T follicular helper cell (primary cell): Measurements from ENCODE around the gene AKR1C4.
"Not testable (repeated sequence)": the region's sequence is repeated elsewhere in the genome, so short reads cannot be mapped to it uniquely, and the experiment has no call there.

Source experiments
- DNase-seq: peaks from one replicate; pipeline ENCODE4 v3.0.0-alpha.2; 2020; ENCODE audit warnings: low read depth
- total RNA-seq, 2 experiments: gene quantifications; one replicate each; lab custom pipeline; 2026; lab: John Stamatoyannopoulos, UW

AKR1C4 gene
- 0 reads per million in 2 experiments for total RNA-seq

DNA sequence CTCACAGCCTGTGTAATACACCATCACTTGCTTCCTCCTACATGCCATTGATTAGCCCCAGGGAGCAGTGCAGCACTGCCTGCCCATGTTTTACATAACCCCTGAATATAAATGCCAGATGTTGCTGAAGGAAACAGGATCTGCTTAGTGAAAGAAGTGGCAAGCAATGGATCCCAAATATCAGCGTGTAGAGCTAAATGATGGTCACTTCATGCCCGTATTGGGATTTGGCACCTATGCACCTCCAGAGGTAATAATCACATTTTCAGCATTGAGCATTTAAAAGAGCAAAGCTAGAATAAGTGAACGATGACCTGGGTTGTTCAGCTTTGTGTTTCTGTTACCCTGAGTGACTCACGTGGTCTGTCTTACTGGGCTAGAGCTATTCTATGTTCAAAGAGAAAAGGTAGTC lies at the start of gene AKR1C4:
AKR1C4 (plus strand) TSS at position 136 of the 412 bp plus-strand sequence; CDS start at position 167, 31 bp downstream.
- no peak for DNase-seq

DNA sequence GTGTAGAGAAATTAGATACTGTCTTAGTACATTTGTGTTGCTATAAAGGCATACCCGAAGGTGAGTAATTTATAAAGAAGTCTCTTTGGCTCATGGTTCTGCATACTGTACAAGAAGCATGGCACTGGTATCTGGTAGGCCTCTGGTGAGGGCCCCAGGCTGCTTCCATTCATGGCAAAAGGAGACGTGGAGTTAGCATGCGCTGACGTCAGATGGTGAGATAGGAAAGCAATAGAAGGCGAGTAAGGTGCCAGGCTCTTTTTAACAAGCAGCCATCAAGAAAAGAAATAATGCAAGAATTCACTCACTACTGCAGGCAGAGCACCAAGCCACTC lies 49.8 kb upstream of the AKR1C4 start:
- no peak for DNase-seq

DNA sequence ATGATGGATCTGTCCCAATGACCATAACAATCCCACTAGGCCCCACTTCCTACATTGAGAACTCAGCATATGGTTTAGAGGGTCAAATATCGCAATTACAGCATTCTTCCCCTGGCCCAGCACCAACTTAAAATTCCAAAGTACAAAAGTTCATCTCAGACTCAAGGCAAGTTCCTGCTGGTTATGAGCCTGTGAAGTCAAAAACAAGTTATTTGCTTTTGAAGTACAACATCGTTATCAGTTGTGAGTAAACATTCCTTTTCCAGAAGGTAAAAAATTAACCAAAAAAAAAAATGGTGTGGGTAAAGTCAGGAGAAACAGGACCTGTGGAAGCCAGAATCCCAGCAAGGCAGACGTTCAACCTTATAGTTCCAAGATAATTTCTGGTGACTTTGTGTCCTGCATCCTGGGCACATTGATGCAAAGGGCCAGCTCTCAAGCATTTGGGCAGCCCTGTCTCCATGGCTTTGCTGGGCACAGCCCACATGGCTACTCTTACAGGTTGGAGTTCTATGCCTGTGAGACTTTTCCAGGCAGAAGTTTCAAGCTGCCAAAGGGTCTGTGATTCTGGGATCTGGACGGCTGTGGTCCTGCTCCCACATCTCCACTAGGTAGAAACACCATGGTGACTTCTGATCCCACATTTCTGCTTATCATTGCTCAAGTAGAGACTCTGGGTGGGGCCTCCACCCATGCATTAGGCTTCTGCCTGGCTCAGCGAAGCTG lies 49.2 kb upstream of the AKR1C4 start:
- no peak for DNase-seq

DNA sequence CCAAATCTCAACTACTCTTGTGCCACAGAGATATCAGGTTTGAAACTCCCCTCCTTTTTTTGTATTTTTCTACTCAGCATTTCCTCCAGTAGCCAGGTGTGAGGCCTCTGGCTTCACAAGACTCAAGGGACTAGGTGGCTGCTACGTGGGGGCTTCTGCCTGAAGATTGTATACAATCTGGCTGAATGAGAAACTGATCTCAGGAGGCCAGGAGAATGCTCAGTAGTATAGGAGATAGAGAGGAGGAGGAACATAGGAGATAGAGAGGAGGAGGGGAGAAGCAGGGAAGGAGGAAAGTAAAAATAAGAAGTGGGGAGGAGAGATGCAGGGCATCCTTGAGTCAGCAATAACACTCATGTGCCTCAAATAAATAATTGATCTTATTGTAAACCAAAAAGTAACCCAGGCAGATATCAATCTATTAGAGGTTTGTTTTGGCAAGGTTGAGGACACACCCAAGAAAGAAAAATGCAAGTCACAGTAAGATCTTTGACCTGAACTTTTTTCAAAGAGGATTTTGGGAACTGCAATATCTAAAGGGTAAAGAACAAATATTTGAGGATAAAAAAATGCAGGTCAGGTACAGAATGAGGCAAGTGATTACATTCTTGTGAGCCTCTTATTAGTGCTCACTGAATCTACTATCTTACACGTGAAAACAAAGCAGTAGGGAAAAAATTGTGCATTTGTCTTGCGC lies 48.5 kb upstream of the AKR1C4 start:
- DNase-seq, result no peak

DNA sequence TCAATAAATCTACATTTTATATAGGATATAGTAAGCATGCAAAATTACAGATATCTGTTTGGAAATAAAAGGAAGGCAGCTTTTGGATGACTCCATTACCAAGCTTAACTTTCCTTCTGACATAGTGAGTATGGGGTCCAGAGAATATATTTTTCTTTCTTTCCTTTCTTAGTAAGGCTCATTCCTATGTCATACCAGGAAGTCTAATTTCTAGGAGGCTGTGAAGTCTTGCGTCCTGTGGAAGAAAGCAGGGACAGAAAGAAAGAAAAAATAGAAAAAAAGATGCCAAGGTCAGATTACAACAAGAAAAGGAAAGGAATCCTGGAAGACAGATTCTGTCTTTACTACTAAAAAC lies 48.0 kb upstream of the AKR1C4 start:
- DNase-seq, result no peak

DNA sequence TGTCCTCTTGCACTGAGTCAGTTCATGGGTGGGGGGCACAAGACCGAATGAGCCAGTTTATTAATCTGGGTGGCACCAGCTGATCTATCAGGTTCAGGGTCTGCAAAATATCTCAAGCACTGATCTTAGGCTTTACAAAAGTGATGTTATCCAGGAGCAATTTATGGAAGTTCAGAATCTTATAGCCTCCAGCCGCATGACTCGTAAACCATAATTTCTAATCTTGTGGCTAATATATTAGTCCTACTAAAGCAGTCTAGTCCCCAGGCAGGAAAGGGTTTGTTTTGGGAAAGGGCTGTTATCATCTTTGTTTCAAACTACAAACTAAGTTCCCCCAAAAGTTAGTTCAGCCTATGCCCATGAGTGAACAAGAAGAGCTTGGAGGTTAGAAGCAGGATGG lies 45.6 kb upstream of the AKR1C4 start:
- no peak for DNase-seq

DNA sequence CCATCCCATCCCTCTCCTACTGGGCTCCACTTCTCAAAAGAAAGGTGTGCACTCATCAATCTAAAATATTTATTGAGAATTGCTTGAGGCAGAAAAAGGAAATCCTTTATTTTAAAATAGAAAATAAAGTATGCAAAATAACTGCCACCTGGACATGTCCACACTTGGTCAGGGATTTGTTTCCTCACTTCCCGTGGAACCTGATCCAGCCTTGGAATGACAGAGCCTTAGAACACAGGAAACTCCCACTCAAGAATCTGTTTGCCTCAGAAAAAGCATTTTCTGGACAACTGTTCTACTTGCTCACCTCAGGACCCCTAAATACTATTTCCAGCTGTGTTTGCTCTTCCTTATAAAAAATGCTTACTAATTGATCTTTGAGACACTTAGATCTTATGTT lies 40.7 kb upstream of the AKR1C4 start:
- DNase-seq, result no peak

DNA sequence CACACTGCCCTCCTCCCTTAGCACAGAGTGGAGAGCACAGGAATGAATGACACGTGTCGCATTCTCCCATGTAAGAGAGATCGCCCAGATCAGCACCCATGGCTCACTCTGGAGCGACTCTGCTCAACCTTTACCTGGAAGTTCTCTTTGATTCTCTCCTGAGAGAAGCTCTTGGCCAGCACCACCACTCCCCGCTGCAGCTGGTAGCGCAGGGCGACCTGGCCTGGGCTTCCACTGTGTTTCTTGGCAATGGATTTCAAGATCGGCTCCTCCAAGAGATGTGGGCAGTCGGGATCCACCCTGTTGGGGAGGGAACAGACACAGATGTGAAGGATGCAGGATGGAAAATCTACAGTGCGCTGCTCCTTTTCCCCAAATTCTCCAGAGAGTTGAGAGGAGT lies 39.1 kb upstream of the AKR1C4 start:
- DNase-seq, result no peak

DNA sequence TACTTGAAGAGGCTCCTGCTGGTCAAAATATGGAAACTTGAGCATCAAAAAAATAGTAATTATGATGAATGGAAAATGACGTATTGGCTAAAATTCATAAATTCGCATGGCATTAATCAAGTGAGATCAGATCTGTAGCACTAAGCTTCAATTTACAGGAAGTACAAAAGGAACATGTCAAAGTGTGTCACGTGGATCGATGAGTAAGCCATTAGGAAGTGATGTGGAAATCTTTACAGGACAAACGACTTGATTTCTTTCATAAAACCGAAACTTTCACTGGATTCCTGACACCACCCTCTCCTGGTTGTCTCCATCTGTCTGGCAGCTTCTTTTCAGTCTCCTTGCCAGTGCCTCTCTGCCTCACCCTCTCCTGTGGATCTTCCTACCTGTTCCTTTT lies 37.5 kb upstream of the AKR1C4 start:
- DNase-seq, result no peak

DNA sequence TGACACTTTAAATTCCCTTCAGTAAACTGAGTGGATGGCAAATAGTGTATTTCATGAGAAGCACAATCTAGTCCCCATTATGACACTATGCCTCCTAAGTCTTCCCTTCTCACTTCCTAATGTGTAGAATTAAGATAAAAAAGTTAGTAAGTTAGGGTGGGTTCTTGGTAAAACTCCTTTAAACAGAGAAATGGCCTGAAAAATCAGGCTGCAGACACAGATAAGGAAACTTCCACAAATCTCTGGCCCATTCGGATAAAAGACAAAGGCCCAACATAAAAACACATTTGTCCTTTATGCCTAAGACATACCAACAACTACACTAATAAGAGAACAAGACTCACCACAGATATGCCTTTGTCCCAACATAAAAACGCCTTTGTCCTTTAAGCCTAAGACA lies 33.1 kb upstream of the AKR1C4 start:
- no peak for DNase-seq

DNA sequence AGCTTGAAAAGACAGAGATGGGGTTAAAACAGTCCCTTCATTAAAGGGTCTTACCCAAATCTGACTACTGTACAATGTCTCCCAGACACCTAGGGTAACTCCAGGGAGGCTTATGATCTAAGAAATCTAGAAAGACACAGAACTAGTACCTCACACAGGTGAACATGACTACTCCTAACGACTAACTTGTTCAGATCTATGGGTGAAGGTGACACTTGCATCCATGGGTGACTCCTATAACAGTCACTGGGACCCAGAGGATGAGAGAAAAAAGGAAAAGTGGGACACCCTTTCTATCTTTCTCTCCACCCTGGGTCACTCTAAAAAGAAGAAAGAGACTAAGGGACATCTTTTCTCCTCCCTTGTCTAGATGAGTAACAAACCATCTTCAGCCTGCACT lies 30.9 kb upstream of the AKR1C4 start:
- no peak for DNase-seq

DNA sequence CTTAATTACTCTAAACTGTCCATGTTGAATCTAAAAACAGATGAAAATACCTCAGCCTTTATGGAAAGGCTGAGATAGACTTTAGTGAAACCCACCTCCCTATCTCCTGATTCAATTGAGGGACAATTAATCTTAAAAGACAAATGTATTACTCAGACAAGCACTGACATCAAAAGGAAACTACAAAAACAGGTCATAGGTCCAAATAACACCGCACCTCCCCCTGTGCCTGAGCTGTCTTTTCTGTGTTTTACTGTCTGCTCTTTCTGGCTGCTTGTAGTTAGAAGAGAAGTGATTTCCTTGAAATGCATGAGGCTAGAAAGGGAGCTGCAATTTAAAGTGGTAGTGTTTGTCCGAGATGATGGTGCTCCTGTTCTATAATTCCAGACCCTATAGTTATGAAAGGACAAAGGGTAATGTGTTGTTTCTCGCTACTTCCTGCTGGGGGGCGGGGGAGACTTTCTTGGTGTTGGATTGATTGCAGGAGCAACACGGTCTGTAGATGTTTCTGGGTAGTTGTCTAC lies 27.7 kb upstream of the AKR1C4 start:
- no peak for DNase-seq

DNA sequence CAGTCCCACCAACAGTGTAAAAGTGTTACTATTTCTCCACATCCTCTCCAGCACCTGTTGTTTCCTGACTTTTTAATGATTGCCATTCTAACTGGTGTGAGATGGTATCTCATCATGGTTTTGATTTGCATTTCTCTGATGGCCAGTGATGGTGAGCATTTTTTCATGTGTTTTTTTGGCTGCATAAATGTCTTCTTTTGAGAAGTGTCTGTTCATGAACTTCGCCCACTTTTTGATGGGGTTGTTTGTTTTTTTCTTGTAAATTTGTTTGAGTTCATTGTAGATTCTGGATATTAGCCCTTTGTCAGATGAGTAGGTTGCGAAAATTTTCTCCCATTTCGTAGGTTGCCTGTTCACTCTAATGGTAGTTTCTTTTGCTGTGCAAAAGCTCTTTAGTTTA lies 21.1 kb upstream of the AKR1C4 start:
- DNase-seq, result not testable (repeated sequence)

DNA sequence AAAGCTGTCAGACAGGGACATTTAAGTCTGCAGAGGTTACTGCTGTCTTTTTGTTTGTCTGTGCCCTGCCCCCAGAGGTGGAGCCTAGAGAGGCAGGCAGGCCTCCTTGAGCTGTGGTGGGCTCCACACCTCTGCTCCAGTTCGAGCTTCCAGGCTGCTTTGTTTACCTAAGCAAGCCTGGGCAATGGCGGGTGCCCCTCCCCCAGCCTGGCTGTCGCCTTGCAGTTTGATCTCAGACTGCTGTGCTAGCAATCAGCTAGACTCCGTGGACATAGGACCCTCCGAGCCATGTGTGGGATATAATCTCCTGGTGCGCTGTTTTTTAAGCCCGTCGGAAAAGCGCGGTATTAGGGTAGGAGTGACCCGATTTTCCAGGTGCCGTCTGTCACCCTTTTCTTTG lies 16.1 kb upstream of the AKR1C4 start:
- DNase-seq, result not testable (repeated sequence)

DNA sequence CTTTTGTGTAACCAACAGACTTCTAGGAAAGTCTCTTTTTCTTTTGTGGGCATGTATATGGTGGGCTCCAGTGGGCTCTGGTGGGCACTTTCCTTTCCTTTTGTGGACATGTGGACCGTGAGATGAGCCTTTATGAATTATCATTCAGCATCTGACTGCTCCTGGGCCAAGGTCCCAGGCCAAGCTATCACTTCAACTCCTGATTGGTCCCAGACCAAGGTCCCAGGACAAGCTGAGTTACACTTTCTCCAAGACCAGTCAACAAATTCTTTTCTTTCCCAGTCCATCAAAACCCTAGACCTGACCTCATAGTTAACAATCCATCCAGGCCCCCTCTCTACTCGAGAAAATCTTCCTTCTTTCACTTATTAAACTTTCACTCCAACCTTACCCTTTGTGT lies 12.7 kb upstream of the AKR1C4 start:
- no peak for DNase-seq

DNA sequence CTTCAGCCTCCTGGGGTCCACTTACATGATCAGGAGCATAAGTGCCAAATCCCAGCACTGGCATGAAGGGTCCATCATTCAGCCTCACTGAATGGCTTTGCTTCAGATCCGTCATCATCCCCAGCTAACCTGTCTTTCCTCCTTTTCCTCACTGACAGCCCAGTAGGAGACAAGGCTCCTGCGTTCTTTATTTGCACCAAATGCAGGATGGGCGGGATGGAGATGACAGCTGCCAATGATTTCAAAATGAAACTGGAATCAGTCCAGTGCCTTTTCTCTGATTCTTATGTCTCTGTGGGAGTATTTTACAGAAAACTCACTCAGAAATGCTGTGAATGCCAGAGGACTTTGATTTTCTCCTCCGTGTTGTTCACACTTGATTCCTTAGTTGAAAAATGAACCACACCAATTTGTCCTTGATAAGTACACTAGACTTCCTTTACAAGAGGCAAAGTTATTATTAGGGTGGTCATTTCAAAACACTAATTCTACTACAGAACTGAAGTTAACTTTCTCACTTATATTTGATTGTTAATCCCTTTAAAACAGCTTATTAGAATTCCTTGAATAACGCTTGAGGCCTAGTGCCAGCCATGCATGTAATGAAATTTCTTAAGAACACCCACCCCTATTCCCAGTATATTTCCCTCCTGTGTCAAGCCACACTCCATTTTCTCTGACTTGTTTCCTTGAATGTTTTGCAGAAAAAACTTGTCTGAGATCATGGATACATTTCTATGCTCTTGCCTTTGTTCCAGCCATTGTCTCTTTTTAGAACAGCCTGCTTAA lies 11.5 kb upstream of the AKR1C4 start, which contains the start of gene AKR1C8:
AKR1C8 (minus strand) TSS at position 164 of the 789 bp plus-strand sequence; CDS start at position 118, 46 bp downstream.
- DNase-seq, result no peak

DNA sequence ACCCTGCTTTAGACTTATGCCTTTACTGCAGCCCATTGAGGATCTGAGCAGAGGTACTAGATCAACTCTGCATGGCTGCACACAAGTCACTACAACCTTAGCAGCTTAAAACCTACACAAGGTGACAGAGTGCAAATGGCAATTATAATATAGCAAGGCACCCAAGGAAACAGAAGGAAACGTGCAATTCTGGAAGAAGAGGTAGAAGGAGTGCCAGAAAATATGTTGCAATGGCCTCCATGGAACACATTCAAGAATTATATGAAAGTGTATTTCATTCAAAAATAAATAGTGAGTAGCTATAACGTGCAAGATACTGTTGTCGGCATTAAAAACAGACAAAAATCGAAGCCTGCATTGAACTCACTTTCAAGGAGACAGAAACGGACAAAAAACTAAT lies 8.8 kb upstream of the AKR1C4 start:
- DNase-seq, result no peak

DNA sequence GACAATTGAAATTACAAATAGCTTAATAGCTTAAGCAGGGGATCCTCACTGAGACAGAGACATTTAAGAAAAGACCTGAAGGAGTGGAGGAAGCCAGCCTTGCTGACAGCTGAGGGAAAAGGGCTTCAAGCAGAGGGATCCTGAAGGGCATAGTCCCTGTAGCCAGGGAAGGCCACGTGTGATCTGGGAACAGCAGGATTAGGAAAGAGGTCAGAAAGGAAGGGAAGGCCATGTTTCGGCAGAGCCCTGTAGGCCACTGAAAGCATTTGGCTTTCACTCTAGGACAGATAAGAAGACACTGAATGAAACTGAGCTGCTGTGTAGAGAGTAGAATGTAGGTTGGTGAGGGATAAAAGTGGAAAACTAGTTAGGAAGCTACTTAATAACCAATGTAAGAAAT lies 8.3 kb upstream of the AKR1C4 start:
- DNase-seq, result no peak

DNA sequence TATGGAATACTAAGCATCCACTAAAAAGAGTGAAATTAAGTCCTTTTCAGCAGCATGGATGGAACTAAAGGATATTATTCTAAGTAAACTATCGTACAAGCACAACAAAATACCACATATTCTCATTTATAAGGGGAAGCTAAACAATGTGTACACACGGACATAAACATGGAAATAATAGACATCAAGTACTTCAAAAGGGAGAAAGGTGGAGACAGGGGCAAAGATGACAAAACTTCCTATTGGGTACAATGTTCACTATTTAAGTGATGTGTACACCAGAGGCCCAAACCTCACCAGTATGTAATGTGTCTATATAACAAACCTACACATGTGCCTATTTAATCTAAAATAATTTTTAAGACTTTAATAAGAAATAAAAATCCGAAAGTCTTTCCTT lies 2.2 kb upstream of the AKR1C4 start:
- DNase-seq, result no peak

DNA sequence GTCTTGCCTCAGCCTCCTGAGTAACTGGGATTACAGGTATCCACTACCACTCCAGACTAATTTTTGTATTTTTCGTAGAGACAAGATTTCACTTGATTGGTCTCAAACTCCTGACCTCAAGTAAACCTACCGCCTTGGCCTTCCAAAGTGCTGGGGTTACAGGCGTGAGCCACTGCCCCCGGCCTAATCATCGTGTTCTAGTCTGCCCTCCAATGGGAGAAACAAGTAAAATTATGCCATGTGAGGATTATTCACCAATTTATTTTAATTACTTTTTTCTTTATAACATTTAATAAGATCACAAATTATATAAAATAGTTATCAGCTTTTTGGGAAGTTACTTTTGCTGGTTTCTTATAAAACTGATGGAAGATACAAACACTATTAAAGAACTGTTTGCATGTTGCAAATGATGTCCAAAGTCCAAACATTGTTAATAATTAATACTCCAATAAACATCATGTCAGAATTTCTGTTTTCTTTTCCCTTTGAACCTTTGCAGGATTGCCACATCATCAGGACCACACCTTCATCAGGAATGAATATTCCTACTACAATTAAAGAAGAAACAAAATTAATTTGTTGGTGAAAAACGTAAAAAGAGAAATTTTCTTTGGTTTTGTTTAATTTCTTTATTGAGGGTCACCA lies 786 bp upstream of the AKR1C4 start:
- no peak for DNase-seq

DNA sequence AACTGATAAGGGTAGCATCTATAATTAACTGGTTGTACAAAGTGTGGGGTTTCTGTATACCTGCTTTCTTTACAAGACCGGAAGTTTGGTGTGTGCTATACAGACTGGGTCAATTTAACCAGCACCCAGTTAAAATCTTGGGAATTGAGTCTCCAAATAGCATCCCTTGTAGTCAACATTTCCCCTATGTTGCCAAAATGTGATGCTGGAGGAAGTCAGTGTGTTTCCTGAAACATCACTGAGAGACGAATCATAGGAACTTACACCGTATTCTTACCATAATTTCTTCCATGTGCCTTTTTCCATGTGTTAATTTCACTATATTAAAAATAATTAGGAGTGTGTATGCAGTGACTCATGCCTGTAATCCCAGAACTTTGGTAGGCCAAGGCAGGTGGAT lies 1.7 kb downstream of the AKR1C4 start:
- DNase-seq, result no peak

DNA sequence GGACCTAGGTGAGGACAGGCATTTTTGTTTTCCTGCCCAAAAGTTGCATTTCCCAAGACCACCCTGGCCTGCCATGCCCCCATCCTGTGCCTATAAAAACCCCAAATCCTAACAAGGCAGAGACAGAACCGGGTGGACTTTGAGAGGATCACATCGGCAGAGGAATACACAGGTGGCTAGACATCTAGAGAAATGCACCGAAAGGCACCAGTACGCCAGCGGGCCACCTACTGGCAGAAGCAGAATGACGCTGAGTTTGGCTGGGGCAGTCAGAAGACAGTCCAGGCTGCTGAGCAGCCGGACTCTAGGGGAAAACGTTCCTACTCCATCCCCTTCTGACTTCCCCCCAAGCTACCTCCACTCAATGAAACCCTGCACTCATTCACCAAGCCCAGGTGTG lies 2.8 kb downstream of the AKR1C4 start:
- DNase-seq, result no peak
